Natural killer cell (primary cell): ENCODE data around the gene FECH. TPM values are rescaled to one million over a fixed set of nuclear protein-coding genes. Genes with fewer than 3 reads are reported as not detected.

Experiments used
- ATAC-seq, 3 donors: fragments of 150-1000 bp in 2 of 3; fragments of 200-7000 bp in 1 of 3; cut with Tn5 transposase; 1 replicate in 1 of 3; 2 replicates in 2 of 3; pipeline ENCODE4 v1.10.0; 2021; ENCODE audit warnings: mild to moderate bottlenecking in 2 of 3, moderate library complexity in 2 of 3
- DNase-seq, 2 donors: peaks; one replicate each; pipeline versions ENCODE4 v3.0.0 to v3.0.0-alpha.2; 2013 to 2021; ENCODE audit warnings: mixed read lengths in 1 of 2
- H3K27ac ChIP-seq: one replicate; pipeline ENCODE4 v1.5.1; 2013; ENCODE audit warnings: mild to moderate bottlenecking, low read length
- H3K27me3 ChIP-seq: one replicate; pipeline ENCODE4 v1.6.1; 2013; ENCODE audit warnings: low read length; ENCODE audit not compliant: control insufficient read depth, insufficient read depth
- H3K36me3 ChIP-seq: one replicate; pipeline ENCODE4 v1.6.1; 2013; ENCODE audit warnings: low read length; ENCODE audit not compliant: control insufficient read depth, insufficient read depth
- H3K4me1 ChIP-seq: one replicate; pipeline ENCODE4 v1.6.1; 2013; ENCODE audit warnings: low read length; ENCODE audit not compliant: control insufficient read depth, insufficient read depth
- H3K4me3 ChIP-seq: one replicate; pipeline ENCODE4 v1.5.1; 2013; ENCODE audit warnings: low read length
- H3K9me3 ChIP-seq: one replicate; pipeline ENCODE4 v1.6.1; 2013; ENCODE audit warnings: low read length; ENCODE audit not compliant: control insufficient read depth, insufficient read depth
- H3K27ac Mint-ChIP-seq, 2 donors: one replicate each; pipeline ENCODE4 v1.8.0; 2022; ENCODE audit warnings: mild to moderate bottlenecking in 2 of 2, mixed read lengths in 2 of 2, moderate library complexity in 1 of 2
- H3K27me3 Mint-ChIP-seq, 2 donors: one replicate each; pipeline ENCODE4 v1.8.0; 2022; ENCODE audit warnings: low read depth in 2 of 2, mixed read lengths in 2 of 2
- H3K36me3 Mint-ChIP-seq: one replicate; pipeline ENCODE4 v1.8.0; 2022; ENCODE audit warnings: mixed read lengths
- H3K4me1 Mint-ChIP-seq, 2 donors: one replicate each; pipeline ENCODE4 v1.8.0; 2022; ENCODE audit warnings: mixed read lengths in 2 of 2
- H3K4me3 Mint-ChIP-seq: one replicate; pipeline ENCODE4 v1.8.0; 2022; ENCODE audit warnings: mild to moderate bottlenecking, moderate library complexity, mixed read lengths
- H3K9me3 Mint-ChIP-seq, 2 donors: one replicate each; pipeline ENCODE4 v1.8.0; 2022; ENCODE audit warnings: mixed read lengths in 2 of 2
- CTCF ChIP-seq: fragments of 200-600 bp; IDR thresholded peaks from one replicate; pipeline ENCODE4 v1.8.0; 2022; ENCODE audit warnings: antibody characterized with exemption
- WGBS: methylation state at CpG from one replicate; pipeline ENCODE4 v1.1.7; 2013; ENCODE audit warnings: missing lambda C conversion rate; ENCODE audit not compliant: insufficient coverage; 5-methylcytosine and 5-hydroxymethylcytosine counted together
- intact Hi-C: fragments of 100-400 bp; cut with micrococcal nuclease; formaldehyde crosslinking; loops from one replicate; pipeline ENCODE4 v1.14.2; 2022
- total RNA-seq, 4 donors: library from RNA; stranded (reverse); fragments of 120-200 nt in 1 of 4; gene quantifications; one replicate each; pipeline versions ENCODE4 v1.2.3 to v1.2.4, GENCODE V29; 2013 to 2022

FECH gene
- total RNA-seq, 3 donors from 2014 or later (not counting 1 experiment from before 2014, with no cell fraction given) = 13.9 to 22.0 (median 20.6) TPM

- no peak for TF ChIP-seq CTCF
- no peaks in the 10 kb centered on the region for H3K27me3 ChIP-seq
- intact Hi-C loops = no loop called here
- H3K4me3 Mint-ChIP-seq = no peak overlapping the region
- no peaks in the 10 kb centered on the region for H3K9me3 ChIP-seq
- no peaks in the 10 kb centered on the region for H3K9me3 Mint-ChIP-seq
- H3K27ac ChIP-seq = no peak overlapping the region
- H3K27me3 Mint-ChIP-seq = peaks cover 2 to 7% of the 10 kb centered on the region in 2 donors
- H3K36me3 ChIP-seq = no peaks in the 10 kb centered on the region
- DNase-seq (no peak), ATAC-seq (no peak)
- no peak overlapping the region for H3K4me3 ChIP-seq
- no peak overlapping the region for H3K27ac Mint-ChIP-seq
- no peaks in the 10 kb centered on the region for H3K36me3 Mint-ChIP-seq
- no peaks in the 10 kb centered on the region for H3K4me1 Mint-ChIP-seq
- H3K4me1 ChIP-seq = no peaks in the 10 kb centered on the region
These were observed 52.0 kb downstream of the FECH start for GRCh38 chr18:57534511-57534909.

- TF ChIP-seq CTCF = no peak
- DNase-seq = no peak
- H3K9me3 Mint-ChIP-seq = no peaks in the 10 kb centered on the region
- H3K27ac Mint-ChIP-seq = no peak overlapping the region
- Histone ChIP-seq H3K27me3 (no peaks in the 10 kb centered on the region), H3K9me3 (no peaks in the 10 kb centered on the region), H3K36me3 (no peaks in the 10 kb centered on the region), H3K4me1 (no peaks in the 10 kb centered on the region), H3K4me3 (no peak overlapping the region), H3K27ac (no peak overlapping the region)
- peaks cover 0 to 9% of the 10 kb centered on the region in 2 donors for H3K27me3 Mint-ChIP-seq
- no peaks in the 10 kb centered on the region for H3K4me1 Mint-ChIP-seq
- no peak for ATAC-seq
- WGBS = 74% methylated on average over 4 of the region's 4 CpGs
- H3K36me3 Mint-ChIP-seq = no peaks in the 10 kb centered on the region
- intact Hi-C loops = no loop called here
- no peak overlapping the region for H3K4me3 Mint-ChIP-seq
These were observed 52.5 kb downstream of the FECH start for GRCh38 chr18:57533868-57534510.

GRCh38 chr18:57533006-57533867 lies 53.3 kb downstream of the FECH start:
- Mint-ChIP-seq H3K4me1 (no peaks in the 10 kb centered on the region), H3K4me3 (no peak overlapping the region), H3K9me3 (no peaks in the 10 kb centered on the region), H3K27me3 (peaks cover 0 to 15% of the 10 kb centered on the region in 2 donors), H3K36me3 (no peaks in the 10 kb centered on the region), H3K27ac (no peak overlapping the region)
- intact Hi-C loops = no loop called here
- no peaks in the 10 kb centered on the region for H3K36me3 ChIP-seq
- no peaks in the 10 kb centered on the region for H3K4me1 ChIP-seq
- ATAC-seq (no peak), DNase-seq (no peak)
- H3K27me3 ChIP-seq = no peaks in the 10 kb centered on the region
- no peak overlapping the region for H3K27ac ChIP-seq
- H3K9me3 ChIP-seq = no peaks in the 10 kb centered on the region
- TF ChIP-seq CTCF = no peak
- no peak overlapping the region for H3K4me3 ChIP-seq
- 76% methylated on average over 16 of the region's 16 CpGs for WGBS
